Measurements from ENCODE around the gene M1AP. TPM values are rescaled to one million over a fixed set of nuclear protein-coding genes. Genes with fewer than 3 reads are reported as not detected.
"Not testable (repeated sequence)": the region's sequence is repeated elsewhere in the genome, so short reads cannot be mapped to it uniquely, and the experiment has no call there.

M1AP gene
- total RNA-seq, 2 donors from 2014 or later = not detected

- H3K9me3 Mint-ChIP-seq = no peaks in the 10 kb centered on the region
- H3K27ac Mint-ChIP-seq = no peak overlapping the region
- no peak for ATAC-seq (replicated peaks in 1 of 2)
- H3K4me1 Mint-ChIP-seq (ENCODE audit: low read depth) = no peaks in the 10 kb centered on the region
- H3K27me3 Mint-ChIP-seq (ENCODE audit: low read depth) = peaks cover 16% of the 10 kb centered on the region
- H3K36me3 Mint-ChIP-seq (ENCODE audit: insufficient read depth in 2 of 2) = no peaks in the 10 kb centered on the region
- no peak overlapping the region for H3K4me3 Mint-ChIP-seq
- no peak for DNase-seq
These were observed 8.6 kb downstream of the M1AP start for GRCh38 chr2:74639550-74639949.

GRCh38 chr2:74632939-74633312 lies 15.2 kb downstream of the M1AP start:
- no peak for ATAC-seq (replicated peaks in 1 of 2)
- Mint-ChIP-seq H3K36me3 (ENCODE audit: insufficient read depth in 2 of 2) (no peaks in the 10 kb centered on the region), H3K4me1 (ENCODE audit: low read depth) (no peaks in the 10 kb centered on the region), H3K9me3 (no peaks in the 10 kb centered on the region), H3K27me3 (ENCODE audit: low read depth) (peaks cover 9% of the 10 kb centered on the region), H3K4me3 (no peak overlapping the region), H3K27ac (no peak overlapping the region)
- no peak for DNase-seq

GRCh38 chr2:74632209-74632938 lies 15.8 kb downstream of the M1AP start:
- Mint-ChIP-seq H3K36me3 (ENCODE audit: insufficient read depth in 2 of 2) (no peaks in the 10 kb centered on the region), H3K4me3 (no peak overlapping the region), H3K9me3 (no peaks in the 10 kb centered on the region), H3K27me3 (ENCODE audit: low read depth) (peaks cover 9% of the 10 kb centered on the region), H3K27ac (no peak overlapping the region), H3K4me1 (ENCODE audit: low read depth) (no peaks in the 10 kb centered on the region)
- DNase-seq = no peak
- no peak for ATAC-seq (replicated peaks in 1 of 2)

- H3K27ac Mint-ChIP-seq; H3K9me3 Mint-ChIP-seq; DNase-seq; H3K4me3 Mint-ChIP-seq; H3K27me3 Mint-ChIP-seq (ENCODE audit: low read depth); H3K4me1 Mint-ChIP-seq (ENCODE audit: low read depth); H3K36me3 Mint-ChIP-seq (ENCODE audit: insufficient read depth in 2 of 2); ATAC-seq (replicated peaks in 1 of 2): not testable (repeated sequence)
These were observed 17.7 kb downstream of the M1AP start for GRCh38 chr2:74630454-74630853.

- H3K27me3 Mint-ChIP-seq (ENCODE audit: low read depth) = peaks cover 9% of the 10 kb centered on the region
- no peaks in the 10 kb centered on the region for H3K4me1 Mint-ChIP-seq (ENCODE audit: low read depth)
- H3K4me3 Mint-ChIP-seq = no peak overlapping the region
- no peaks in the 10 kb centered on the region for H3K9me3 Mint-ChIP-seq
- DNase-seq (no peak), ATAC-seq (replicated peaks in 1 of 2) (no peak)
- no peaks in the 10 kb centered on the region for H3K36me3 Mint-ChIP-seq (ENCODE audit: insufficient read depth in 2 of 2)
- H3K27ac Mint-ChIP-seq = no peak overlapping the region
These were observed 19.5 kb downstream of the M1AP start for GRCh38 chr2:74628538-74629105.

GRCh38 chr2:74625658-74626425 lies 22.3 kb downstream of the M1AP start:
- Mint-ChIP-seq H3K4me3 (no peak overlapping the region), H3K27ac (no peak overlapping the region), H3K4me1 (ENCODE audit: low read depth) (no peaks in the 10 kb centered on the region), H3K27me3 (ENCODE audit: low read depth) (peaks cover 9% of the 10 kb centered on the region), H3K36me3 (ENCODE audit: insufficient read depth in 2 of 2) (no peaks in the 10 kb centered on the region), H3K9me3 (no peaks in the 10 kb centered on the region)
- no peak for DNase-seq
- no peak for ATAC-seq (replicated peaks in 1 of 2)

- DNase-seq = no peak
- H3K27ac Mint-ChIP-seq = no peak overlapping the region
- H3K4me3 Mint-ChIP-seq = no peak overlapping the region
- ATAC-seq (replicated peaks in 1 of 2) = no peak
- H3K27me3 Mint-ChIP-seq (ENCODE audit: low read depth) = peaks cover 5% of the 10 kb centered on the region
- H3K4me1 Mint-ChIP-seq (ENCODE audit: low read depth) = no peaks in the 10 kb centered on the region
- H3K9me3 Mint-ChIP-seq = no peaks in the 10 kb centered on the region
- no peaks in the 10 kb centered on the region for H3K36me3 Mint-ChIP-seq (ENCODE audit: insufficient read depth in 2 of 2)
These were observed 27.5 kb downstream of the M1AP start for GRCh38 chr2:74620671-74621070.

GRCh38 chr2:74619651-74620297 lies 28.4 kb downstream of the M1AP start:
- Mint-ChIP-seq H3K4me1 (ENCODE audit: low read depth) (no peaks in the 10 kb centered on the region), H3K27me3 (ENCODE audit: low read depth) (peaks cover 8% of the 10 kb centered on the region), H3K4me3 (no peak overlapping the region), H3K27ac (no peak overlapping the region), H3K9me3 (no peaks in the 10 kb centered on the region), H3K36me3 (ENCODE audit: insufficient read depth in 2 of 2) (no peaks in the 10 kb centered on the region)
- ATAC-seq (replicated peaks in 1 of 2) (no peak), DNase-seq (no peak)

GRCh38 chr2:74618410-74619083 lies 29.6 kb downstream of the M1AP start:
- no peaks in the 10 kb centered on the region for H3K4me1 Mint-ChIP-seq (ENCODE audit: low read depth)
- DNase-seq = no peak
- no peak overlapping the region for H3K4me3 Mint-ChIP-seq
- no peak overlapping the region for H3K27ac Mint-ChIP-seq
- H3K9me3 Mint-ChIP-seq = no peaks in the 10 kb centered on the region
- H3K27me3 Mint-ChIP-seq (ENCODE audit: low read depth) = peaks cover 20% of the 10 kb centered on the region
- H3K36me3 Mint-ChIP-seq (ENCODE audit: insufficient read depth in 2 of 2) = no peaks in the 10 kb centered on the region
- ATAC-seq (replicated peaks in 1 of 2) = no peak

- no peak for ATAC-seq (replicated peaks in 1 of 2)
- H3K36me3 Mint-ChIP-seq (ENCODE audit: insufficient read depth in 2 of 2) = no peaks in the 10 kb centered on the region
- no peaks in the 10 kb centered on the region for H3K4me1 Mint-ChIP-seq (ENCODE audit: low read depth)
These were observed 31.0 kb downstream of the M1AP start for GRCh38 chr2:74617122-74617521.

GRCh38 chr2:74606927-74607326 lies 41.2 kb downstream of the M1AP start:
- Mint-ChIP-seq H3K27ac (no peak overlapping the region), H3K4me3 (no peak overlapping the region), H3K4me1 (ENCODE audit: low read depth) (peaks cover 8% of the 10 kb centered on the region), H3K27me3 (ENCODE audit: low read depth) (peaks cover 56% of the 10 kb centered on the region), H3K36me3 (ENCODE audit: insufficient read depth in 2 of 2) (no peaks in the 10 kb centered on the region), H3K9me3 (peaks cover 0 to 2% of the 10 kb centered on the region in 2 donors)
- no peak for ATAC-seq (replicated peaks in 1 of 2)
- no peak for DNase-seq

More at GRCh38 chr2:74617122-74617521, 31.0 kb downstream of the M1AP start:
- Mint-ChIP-seq H3K9me3 (no peaks in the 10 kb centered on the region), H3K4me3 (no peak overlapping the region), H3K27me3 (ENCODE audit: low read depth) (peaks cover 32% of the 10 kb centered on the region), H3K27ac (no peak overlapping the region)
- DNase-seq = no peak

- H3K4me1 Mint-ChIP-seq (ENCODE audit: low read depth) = peaks cover 8% of the 10 kb centered on the region
- H3K4me3 Mint-ChIP-seq = peak overlapping the region in 1 of 2 donors; percentile 25
- DNase-seq (no peak), ATAC-seq (replicated peaks in 1 of 2) (peak; percentile 52 to 66)
- H3K9me3 Mint-ChIP-seq = peaks cover 0 to 2% of the 10 kb centered on the region in 2 donors
- H3K36me3 Mint-ChIP-seq (ENCODE audit: insufficient read depth in 2 of 2) = no peaks in the 10 kb centered on the region
- H3K27me3 Mint-ChIP-seq (ENCODE audit: low read depth) = peaks cover 26% of the 10 kb centered on the region
- H3K27ac Mint-ChIP-seq = no peak overlapping the region
These were observed 44.7 kb downstream of the M1AP start for GRCh38 chr2:74603282-74604000.

Measured in activated T-cell treated with anti-CD3 and anti-CD28 coated beads, Interleukin-2, amount 50 U/mL, for 72 hours (primary cell).